Measurements from ENCODE around the gene PHLDA3.

The PHLDA3 gene

GRCh38 chr1:201501812-201502510 lies 33.0 kb upstream of the PHLDA3 start:
- no peak overlapping the region for H3K27ac ChIP-seq (ENCODE audit: low read length)
- H3K4me3 ChIP-seq (ENCODE audit: low read depth in 1 of 2, low read length in 2 of 2), result no peak overlapping the region
- TF ChIP-seq EZH2 (IDR thresholded peaks at IDR 0.05; ENCODE audit: borderline replicate concordance, low read depth, low read length, severe bottlenecking) (no peak), CTCF (IDR thresholded peaks at IDR 0.05; ENCODE audit: borderline replicate concordance, extremely low read depth, low read length, poor library complexity, severe bottlenecking) (no peak)
- no peaks in the 10 kb centered on the region for H3K9me3 ChIP-seq (ENCODE audit: insufficient read depth, low read length, severe bottlenecking)
- H4K20me1 ChIP-seq (ENCODE audit: insufficient read depth, low read length), result peaks cover 30% of the 10 kb centered on the region
- no peak for DNase-seq
- peaks cover 23% of the 10 kb centered on the region for H3K4me1 ChIP-seq (ENCODE audit: insufficient read depth, low read length)
- H3K79me2 ChIP-seq (ENCODE audit: insufficient read depth, low read length), result peaks cover 70% of the 10 kb centered on the region
- no peak overlapping the region for H3K4me2 ChIP-seq (ENCODE audit: insufficient read depth, low read length)
- no peak for ATAC-seq (ENCODE audit: insufficient read depth, low read depth)
- no peak overlapping the region for H3K9ac ChIP-seq (ENCODE audit: low read depth, low read length)
- peaks cover 8% of the 10 kb centered on the region for H3K36me3 ChIP-seq (ENCODE audit: insufficient read depth, low read length)
- no peak overlapping the region for H2AFZ ChIP-seq (ENCODE audit: low read depth, low read length)
- no peaks in the 10 kb centered on the region for H3K27me3 ChIP-seq (ENCODE audit: insufficient read depth, low read length, poor library complexity)

- Histone ChIP-seq H3K4me1 (ENCODE audit: insufficient read depth, low read length) (peaks cover 19% of the 10 kb centered on the region), H3K36me3 (ENCODE audit: insufficient read depth, low read length) (peaks cover 12% of the 10 kb centered on the region), H3K9me3 (ENCODE audit: insufficient read depth, low read length, severe bottlenecking) (no peaks in the 10 kb centered on the region), H3K4me2 (ENCODE audit: insufficient read depth, low read length) (no peak overlapping the region), H3K27me3 (ENCODE audit: insufficient read depth, low read length, poor library complexity) (no peaks in the 10 kb centered on the region), H3K4me3 (ENCODE audit: low read depth in 1 of 2, low read length in 2 of 2) (no peak overlapping the region), H2AFZ (ENCODE audit: low read depth, low read length) (no peak overlapping the region), H3K79me2 (ENCODE audit: insufficient read depth, low read length) (peaks cover 64% of the 10 kb centered on the region), H3K9ac (ENCODE audit: low read depth, low read length) (no peak overlapping the region), H3K27ac (ENCODE audit: low read length) (no peak overlapping the region), H4K20me1 (ENCODE audit: insufficient read depth, low read length) (peaks cover 33% of the 10 kb centered on the region)
- TF ChIP-seq EZH2 (IDR thresholded peaks at IDR 0.05; ENCODE audit: borderline replicate concordance, low read depth, low read length, severe bottlenecking), result no peak
- no peak for TF ChIP-seq CTCF (IDR thresholded peaks at IDR 0.05; ENCODE audit: borderline replicate concordance, extremely low read depth, low read length, poor library complexity, severe bottlenecking)
- ATAC-seq (ENCODE audit: insufficient read depth, low read depth) (no peak), DNase-seq (no peak)
Observed at GRCh38 chr1:201501144-201501543, 32.2 kb upstream of the PHLDA3 start.

GRCh38 chr1:201500670-201501120 lies 31.7 kb upstream of the PHLDA3 start:
- Histone ChIP-seq H2AFZ (ENCODE audit: low read depth, low read length) (no peak overlapping the region), H3K79me2 (ENCODE audit: insufficient read depth, low read length) (peaks cover 60% of the 10 kb centered on the region), H3K4me2 (ENCODE audit: insufficient read depth, low read length) (no peak overlapping the region), H3K4me3 (ENCODE audit: low read depth in 1 of 2, low read length in 2 of 2) (no peak overlapping the region), H3K9me3 (ENCODE audit: insufficient read depth, low read length, severe bottlenecking) (no peaks in the 10 kb centered on the region), H3K4me1 (ENCODE audit: insufficient read depth, low read length) (peaks cover 14% of the 10 kb centered on the region), H3K36me3 (ENCODE audit: insufficient read depth, low read length) (peaks cover 17% of the 10 kb centered on the region), H3K27ac (ENCODE audit: low read length) (no peak overlapping the region), H3K27me3 (ENCODE audit: insufficient read depth, low read length, poor library complexity) (no peaks in the 10 kb centered on the region), H3K9ac (ENCODE audit: low read depth, low read length) (no peak overlapping the region), H4K20me1 (ENCODE audit: insufficient read depth, low read length) (peaks cover 36% of the 10 kb centered on the region)
- no peak for ATAC-seq (ENCODE audit: insufficient read depth, low read depth)
- no peak for DNase-seq
- TF ChIP-seq EZH2 (IDR thresholded peaks at IDR 0.05; ENCODE audit: borderline replicate concordance, low read depth, low read length, severe bottlenecking), result no peak
- TF ChIP-seq CTCF (IDR thresholded peaks at IDR 0.05; ENCODE audit: borderline replicate concordance, extremely low read depth, low read length, poor library complexity, severe bottlenecking), result no peak

All from DND-41 (cell line).